Parathyroid adenoma (tissue), 2 donors: ENCODE data around the gene ATP8B3.
"Not testable (repeated sequence)": the region's sequence is repeated elsewhere in the genome, so short reads cannot be mapped to it uniquely, and the experiment has no call there.

Experiments used
- H2AFZ ChIP-seq: fragments of 300-600 bp; sonication (generic); one replicate; pipeline ENCODE4 v1.7.0; 2017; ENCODE audit warnings: antibody characterized with exemption, mild to moderate bottlenecking
- H3K27ac ChIP-seq: fragments of 300-600 bp; sonication (generic); one replicate; pipeline ENCODE4 v1.7.0; 2017
- H3K27me3 ChIP-seq: fragments of 300-600 bp; sonication (generic); one replicate; pipeline ENCODE4 v1.7.0; 2017; ENCODE audit warnings: low read length; ENCODE audit not compliant: control insufficient read depth, insufficient read depth
- H3K36me3 ChIP-seq: fragments of 300-600 bp; sonication (generic); one replicate; pipeline ENCODE4 v1.7.0; 2017; ENCODE audit warnings: low read length; ENCODE audit not compliant: control insufficient read depth, insufficient read depth
- H3K4me1 ChIP-seq: fragments of 300-600 bp; sonication (generic); one replicate; pipeline ENCODE4 v1.7.0; 2017; ENCODE audit warnings: control low read depth
- H3K4me2 ChIP-seq: fragments of 300-600 bp; sonication (generic); one replicate; pipeline ENCODE4 v1.7.0; 2017; ENCODE audit warnings: low read length
- H3K4me3 ChIP-seq: fragments of 300-600 bp; sonication (generic); one replicate; pipeline ENCODE4 v1.7.0; 2017; ENCODE audit warnings: low read depth, low read length
- H3K79me2 ChIP-seq: fragments of 300-600 bp; sonication (generic); one replicate; pipeline ENCODE4 v1.7.0; 2017; ENCODE audit warnings: control low read depth
- H3K9ac ChIP-seq: fragments of 300-600 bp; sonication (generic); one replicate; pipeline ENCODE4 v1.7.0; 2017; ENCODE audit warnings: mild to moderate bottlenecking
- H3K9me3 ChIP-seq: fragments of 300-600 bp; sonication (generic); one replicate; pipeline ENCODE4 v1.7.0; 2017; ENCODE audit warnings: low read length; ENCODE audit not compliant: control insufficient read depth
- CTCF ChIP-seq: fragments of 300-600 bp; sonication (generic); IDR thresholded peaks from one replicate; pipeline ENCODE4 v1.7.0; 2017; ENCODE audit warnings: antibody characterized with exemption, mild to moderate bottlenecking
- donor health status: primary hyperparathyroidism.

ATP8B3 gene

GRCh38 chr19:1799695-1800342 is 12.3 kb downstream of the ATP8B3 start:
- no peak for TF ChIP-seq CTCF
- no peak overlapping the region for H3K27ac ChIP-seq
- H2AFZ ChIP-seq = no peak overlapping the region
- H3K9ac ChIP-seq = no peak overlapping the region
- H3K79me2 ChIP-seq = no peaks in the 10 kb centered on the region
- H3K9me3 ChIP-seq = no peaks in the 10 kb centered on the region
- no peak overlapping the region for H3K4me2 ChIP-seq
- no peaks in the 10 kb centered on the region for H3K4me1 ChIP-seq
- H3K27me3 ChIP-seq = no peaks in the 10 kb centered on the region
- no peaks in the 10 kb centered on the region for H3K36me3 ChIP-seq
- H3K4me3 ChIP-seq = no peak overlapping the region

- not testable (repeated sequence) for H3K79me2 ChIP-seq, H3K27me3 ChIP-seq, H3K27ac ChIP-seq, H3K36me3 ChIP-seq, H3K4me3 ChIP-seq, H3K9me3 ChIP-seq, H2AFZ ChIP-seq, H3K4me1 ChIP-seq, H3K9ac ChIP-seq, H3K4me2 ChIP-seq
These were observed 14.8 kb downstream of the ATP8B3 start for GRCh38 chr19:1797313-1797712.

GRCh38 chr19:1796395-1797142 is 15.5 kb downstream of the ATP8B3 start:
- Histone ChIP-seq H3K4me2 (no peak overlapping the region), H3K27ac (no peak overlapping the region), H3K9ac (no peak overlapping the region), H3K79me2 (no peaks in the 10 kb centered on the region), H2AFZ (no peak overlapping the region), H3K4me3 (no peak overlapping the region), H3K9me3 (no peaks in the 10 kb centered on the region), H3K27me3 (no peaks in the 10 kb centered on the region), H3K36me3 (no peaks in the 10 kb centered on the region), H3K4me1 (no peaks in the 10 kb centered on the region)
- no peak for TF ChIP-seq CTCF

- no peak overlapping the region for H3K9ac ChIP-seq
- H3K9me3 ChIP-seq = no peaks in the 10 kb centered on the region
- no peak for TF ChIP-seq CTCF
- no peak overlapping the region for H3K4me2 ChIP-seq
- no peaks in the 10 kb centered on the region for H3K79me2 ChIP-seq
- H3K27ac ChIP-seq = no peak overlapping the region
- no peaks in the 10 kb centered on the region for H3K36me3 ChIP-seq
- no peaks in the 10 kb centered on the region for H3K4me1 ChIP-seq
- no peak overlapping the region for H3K4me3 ChIP-seq
- H3K27me3 ChIP-seq = no peaks in the 10 kb centered on the region
- no peak overlapping the region for H2AFZ ChIP-seq
These were observed 17.5 kb downstream of the ATP8B3 start for GRCh38 chr19:1794424-1795172.

GRCh38 chr19:1791879-1792278 is 20.2 kb downstream of the ATP8B3 start:
- H3K4me1 ChIP-seq = no peaks in the 10 kb centered on the region
- no peak overlapping the region for H3K27ac ChIP-seq
- no peaks in the 10 kb centered on the region for H3K9me3 ChIP-seq
- H3K79me2 ChIP-seq = no peaks in the 10 kb centered on the region
- no peak overlapping the region for H3K9ac ChIP-seq
- no peak overlapping the region for H3K4me3 ChIP-seq
- H3K27me3 ChIP-seq = no peaks in the 10 kb centered on the region
- no peak overlapping the region for H2AFZ ChIP-seq
- TF ChIP-seq CTCF = no peak
- no peak overlapping the region for H3K4me2 ChIP-seq
- no peaks in the 10 kb centered on the region for H3K36me3 ChIP-seq
